HG02870 (cell line): ENCODE measurements around the gene PLK3.
A peak's percentile ranks its signal among the peaks of the same experiment; 100 is the strongest.
"Not testable (repeated sequence)": the region's sequence is repeated elsewhere in the genome, so short reads cannot be mapped to it uniquely, and the experiment has no call there.

Experiments
- ATAC-seq: cut with Tn5 transposase; IDR thresholded peaks from one replicate; pipeline ENCODE4 v1.9.1; 2021; ENCODE audit warnings: mild to moderate bottlenecking, moderate library complexity; ENCODE audit not compliant: unreplicated experiment

Gene PLK3

DNA sequence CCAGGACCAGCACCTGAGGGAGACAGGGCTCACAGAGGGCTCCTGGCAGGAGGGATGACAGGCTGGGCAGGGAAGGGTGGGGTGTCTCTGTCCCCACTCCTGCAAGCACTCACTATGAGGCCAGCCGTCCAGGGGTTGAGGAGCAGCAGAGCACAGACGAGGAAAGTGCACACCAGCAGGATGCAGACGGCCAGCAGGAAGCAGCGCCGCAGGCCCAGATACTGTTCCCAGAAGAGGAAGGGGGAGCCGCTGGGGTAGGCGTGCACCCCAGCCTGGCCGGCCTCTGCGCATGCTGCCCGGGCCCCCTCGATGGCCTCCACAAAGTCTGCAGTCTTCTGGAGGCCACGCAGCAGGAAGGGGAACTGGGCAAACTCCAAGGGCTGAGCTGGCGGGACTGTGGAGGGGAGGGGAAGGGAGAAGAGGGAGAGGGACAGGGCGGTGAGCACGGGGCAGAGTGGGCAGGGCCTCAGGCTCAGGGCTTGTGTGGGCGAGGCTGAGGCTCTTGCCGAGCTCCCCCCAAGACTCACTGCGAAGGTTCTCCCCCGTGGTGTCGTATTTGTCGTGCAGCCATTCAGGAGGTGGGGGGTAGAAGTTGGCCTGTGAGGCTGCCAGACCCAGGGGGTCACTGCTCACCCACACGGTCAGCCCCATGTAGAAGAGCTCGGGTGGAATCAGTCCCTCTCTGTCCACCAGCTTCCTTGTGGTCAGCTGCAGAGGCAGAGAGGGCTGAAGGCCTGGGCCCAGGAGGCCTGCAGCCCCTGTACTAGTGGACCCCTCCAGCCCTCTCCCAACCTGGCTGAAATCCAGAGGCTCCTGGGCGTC is 26.4 kb downstream of the PLK3 start:
- no peak for ATAC-seq

DNA sequence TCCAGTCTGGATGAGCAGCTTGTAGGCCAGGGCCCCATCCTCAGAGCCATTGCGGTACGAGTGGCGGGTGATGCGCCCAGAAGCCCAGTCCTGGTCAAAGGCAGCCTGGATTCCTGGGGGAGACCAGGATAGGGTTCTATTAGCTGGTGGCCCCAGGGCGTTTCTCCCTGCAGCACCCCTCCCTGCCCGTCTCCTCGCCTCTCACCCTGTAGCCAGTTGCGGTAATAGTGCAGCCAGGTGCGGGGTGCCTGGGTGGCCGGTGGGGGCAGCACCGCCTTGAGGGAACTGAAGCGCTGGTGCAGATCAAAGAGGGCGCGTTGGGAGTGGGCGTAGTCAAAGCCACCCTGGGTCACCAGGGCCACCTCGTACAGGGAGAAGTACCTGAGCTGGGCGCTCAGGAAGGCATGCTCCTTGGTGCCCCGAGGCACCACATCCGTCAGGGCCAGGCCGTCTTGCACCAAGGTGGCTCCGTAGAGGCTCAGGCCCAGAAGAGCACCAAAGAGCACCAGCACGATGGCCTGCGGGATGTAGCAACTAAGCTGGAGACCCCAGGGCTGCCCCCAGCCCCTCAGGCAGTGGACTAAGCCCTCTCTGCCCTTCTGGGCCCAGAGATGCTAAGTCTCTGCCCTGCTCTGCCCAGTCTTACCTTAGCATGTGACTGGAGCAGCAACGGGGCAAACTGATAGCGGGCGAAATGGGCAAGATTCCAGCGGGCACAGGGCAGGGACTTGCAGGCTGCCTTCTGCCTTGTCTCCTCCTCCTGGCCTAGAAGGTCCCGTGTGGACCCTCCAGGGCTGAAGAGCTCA is 27.2 kb downstream of the PLK3 start:
- ATAC-seq = no peak

DNA sequence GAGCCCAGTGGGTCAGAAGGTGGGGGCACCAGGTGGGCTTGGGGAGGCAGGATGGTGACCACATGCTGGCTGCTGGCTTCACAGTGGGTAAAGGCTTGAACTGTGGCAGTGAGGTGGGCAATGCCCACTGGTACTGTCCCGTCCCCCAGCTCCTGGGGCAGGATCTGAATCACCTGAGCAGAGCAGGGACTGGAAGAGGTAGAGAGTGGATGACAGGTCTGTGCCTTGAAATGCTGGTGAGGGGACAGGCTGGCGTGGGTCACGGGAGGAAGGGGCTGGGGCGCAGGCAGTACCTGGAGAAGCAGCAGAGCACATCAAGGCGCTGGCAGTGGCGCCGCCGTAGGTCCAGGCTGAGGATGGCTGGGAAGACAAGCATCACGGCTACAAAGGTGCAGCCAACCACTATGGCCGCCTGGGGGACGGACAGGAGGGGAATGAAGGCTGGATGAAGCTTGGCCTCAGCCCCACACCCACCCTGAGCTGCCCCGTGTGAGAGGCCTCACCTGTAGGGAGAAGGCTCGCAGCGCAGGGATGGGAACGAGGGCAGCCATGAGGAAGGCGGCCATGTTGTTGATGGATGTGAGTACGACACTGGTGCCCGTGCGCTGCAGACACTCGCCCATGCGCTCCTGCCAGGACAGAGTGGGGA is 27.9 kb downstream of the PLK3 start:
- no peak for ATAC-seq

DNA sequence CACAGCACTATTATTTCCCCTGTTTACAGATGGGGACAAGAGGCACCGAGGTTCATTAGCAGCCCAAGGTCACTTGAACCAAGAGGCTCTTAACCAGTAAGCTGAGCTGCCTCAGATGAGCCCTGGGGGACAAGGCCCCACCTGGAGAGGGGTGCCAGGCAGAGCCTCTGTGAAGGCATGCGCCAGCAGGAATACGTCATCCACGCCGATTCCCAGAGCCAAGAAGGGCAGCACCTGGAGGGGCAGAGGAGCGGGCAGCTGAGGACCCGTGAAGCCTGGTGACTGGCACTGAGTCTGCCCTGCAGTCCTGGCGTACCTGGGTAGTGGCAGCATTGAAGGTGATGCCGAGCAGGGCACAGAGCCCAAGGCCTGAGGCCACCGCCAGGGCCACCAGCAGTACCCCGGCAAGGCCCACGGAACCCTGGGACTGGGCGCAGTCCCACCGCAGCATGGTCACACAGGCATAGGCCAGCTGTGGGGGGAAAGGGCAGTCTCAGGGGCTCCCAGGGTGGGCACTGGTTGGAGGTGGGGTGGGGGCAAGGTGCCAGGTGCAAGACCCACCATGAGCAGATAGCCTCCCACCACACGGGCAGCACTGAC is 28.8 kb downstream of the PLK3 start:
- ATAC-seq = no peak

DNA sequence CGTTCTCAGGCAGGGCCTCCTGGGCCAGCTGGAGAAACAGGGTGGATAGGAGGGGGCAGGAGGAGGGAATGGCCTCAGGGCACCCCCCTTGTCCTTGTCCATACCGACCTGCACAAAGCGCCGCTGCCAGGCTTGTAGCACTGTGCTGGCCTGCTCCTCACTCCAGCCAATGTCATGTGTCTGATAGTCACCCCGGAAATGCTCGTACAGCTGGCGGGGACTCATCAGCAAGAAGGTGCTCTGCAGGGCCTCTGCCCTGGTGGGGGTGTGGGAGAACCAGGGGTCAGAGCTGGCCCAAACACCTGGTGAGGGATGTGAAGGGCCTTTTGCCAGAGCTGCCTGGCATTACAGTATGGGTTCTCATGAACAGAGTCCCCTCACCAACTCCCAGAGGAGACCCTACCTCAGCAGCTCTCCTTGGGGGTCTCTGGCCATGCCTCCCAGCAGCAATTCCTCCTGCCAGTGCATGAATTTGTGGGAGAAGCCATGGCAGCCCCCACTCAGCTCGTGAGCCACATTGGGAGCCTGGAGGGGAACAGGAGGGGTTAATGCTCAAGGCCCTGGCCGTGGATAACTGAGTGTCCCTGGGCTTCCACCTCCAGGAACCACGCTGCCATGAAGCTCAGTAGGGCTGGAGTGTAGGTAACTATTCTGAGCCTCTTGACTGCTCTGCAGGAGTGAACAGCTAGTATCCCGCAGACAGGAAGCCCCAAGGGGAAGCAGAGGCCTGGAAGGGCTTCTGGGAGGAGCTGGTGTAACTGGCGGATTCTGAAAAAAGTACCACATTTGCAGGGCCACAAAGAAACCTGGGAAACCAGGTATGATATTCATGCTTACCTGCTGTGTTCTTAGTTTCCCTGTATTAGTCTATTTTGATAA is 29.6 kb downstream of the PLK3 start:
- ATAC-seq = no peak

DNA sequence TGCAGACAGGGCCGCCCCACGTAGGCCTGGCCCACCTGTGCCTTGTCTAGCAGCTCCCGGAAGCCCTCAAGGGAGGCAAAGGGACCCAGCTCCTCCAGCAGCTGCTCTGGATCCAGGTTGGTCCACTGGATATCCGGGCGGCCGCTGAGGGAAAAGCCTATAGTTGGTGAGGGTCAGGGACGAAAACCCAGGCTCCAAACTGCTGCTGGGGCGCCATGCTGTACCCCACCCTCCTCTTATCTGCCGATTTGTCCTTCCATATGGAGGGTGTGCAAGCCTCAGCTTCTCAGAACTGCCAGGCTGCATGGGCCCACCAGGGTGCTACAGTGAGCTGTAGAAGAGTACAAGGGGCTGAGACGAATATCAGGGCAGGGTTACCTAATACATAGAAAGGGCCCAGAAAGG is 30.7 kb downstream of the PLK3 start:
- ATAC-seq = no peak

DNA sequence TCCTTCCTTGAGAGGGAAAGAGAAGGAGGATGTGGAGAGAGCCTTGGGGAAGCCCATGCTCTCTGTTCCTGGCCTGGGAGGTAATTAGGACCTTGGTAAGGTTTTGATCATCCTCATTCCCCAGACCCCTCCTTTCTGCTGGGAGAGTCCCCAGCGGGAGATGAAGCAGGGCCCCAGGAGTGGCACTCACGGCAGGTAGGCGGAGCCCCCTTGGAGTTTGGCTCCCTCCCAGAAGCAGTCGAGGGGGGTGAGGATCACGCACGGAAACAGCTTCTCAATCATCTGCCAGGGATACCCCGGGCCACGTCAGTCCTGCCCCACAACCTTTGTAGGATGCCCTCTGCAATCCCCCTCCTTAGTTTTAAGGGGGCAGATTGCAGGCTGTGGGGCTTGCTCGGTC is 31.3 kb downstream of the PLK3 start:
- ATAC-seq = no peak

DNA sequence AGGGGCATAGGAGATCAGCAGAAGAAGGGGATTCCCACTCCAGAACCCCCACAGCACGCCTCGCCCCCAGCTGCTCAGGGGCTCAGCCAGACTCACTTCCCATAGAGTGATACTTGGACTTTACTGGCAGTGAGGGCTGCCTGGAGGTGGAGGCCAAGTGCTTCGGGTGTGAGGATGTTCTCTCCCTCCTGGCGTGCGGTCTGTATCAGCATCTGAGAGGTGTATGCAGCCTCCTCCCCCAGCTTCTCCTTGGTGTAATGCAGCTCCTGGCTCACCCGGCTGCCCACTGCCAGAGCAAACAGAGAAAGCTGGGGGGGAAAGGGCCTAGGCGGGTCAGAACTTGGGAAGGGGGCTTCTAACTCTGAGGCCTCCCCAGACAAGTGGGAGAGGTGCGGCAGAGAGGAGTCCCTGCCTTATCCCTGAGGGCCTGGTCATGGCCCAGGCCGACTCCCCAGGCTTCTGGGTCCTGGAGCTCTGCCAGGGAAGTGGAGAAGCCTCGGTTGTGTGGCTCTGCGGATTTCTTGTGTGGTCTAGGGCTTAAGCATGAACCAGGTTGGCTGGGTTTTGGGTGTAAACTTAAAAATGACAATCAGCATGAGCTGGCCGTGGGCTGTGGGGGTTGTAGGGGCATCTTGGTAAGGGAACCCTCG is 32.0 kb downstream of the PLK3 start:
- ATAC-seq = no peak

DNA sequence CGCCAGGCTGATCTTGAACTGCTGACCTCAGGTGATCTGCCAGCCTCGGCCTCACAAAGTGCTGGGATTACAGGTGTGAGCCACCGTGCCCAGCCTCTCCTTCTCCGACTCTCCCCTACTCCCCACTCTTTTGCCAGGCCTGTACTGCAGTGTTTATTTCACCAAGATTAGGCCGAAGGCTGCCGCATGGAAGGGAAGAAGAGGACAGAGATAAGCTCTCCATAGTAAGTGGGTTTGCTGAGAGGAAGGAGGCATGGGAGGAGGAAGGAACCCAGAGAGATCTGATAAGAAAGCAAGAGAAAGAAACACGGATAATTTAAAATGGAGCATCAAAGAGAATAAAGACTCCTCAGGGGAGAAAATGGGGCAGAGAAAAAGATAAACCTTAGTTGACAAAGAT is 34.2 kb downstream of the PLK3 start:
- no peak for ATAC-seq

DNA sequence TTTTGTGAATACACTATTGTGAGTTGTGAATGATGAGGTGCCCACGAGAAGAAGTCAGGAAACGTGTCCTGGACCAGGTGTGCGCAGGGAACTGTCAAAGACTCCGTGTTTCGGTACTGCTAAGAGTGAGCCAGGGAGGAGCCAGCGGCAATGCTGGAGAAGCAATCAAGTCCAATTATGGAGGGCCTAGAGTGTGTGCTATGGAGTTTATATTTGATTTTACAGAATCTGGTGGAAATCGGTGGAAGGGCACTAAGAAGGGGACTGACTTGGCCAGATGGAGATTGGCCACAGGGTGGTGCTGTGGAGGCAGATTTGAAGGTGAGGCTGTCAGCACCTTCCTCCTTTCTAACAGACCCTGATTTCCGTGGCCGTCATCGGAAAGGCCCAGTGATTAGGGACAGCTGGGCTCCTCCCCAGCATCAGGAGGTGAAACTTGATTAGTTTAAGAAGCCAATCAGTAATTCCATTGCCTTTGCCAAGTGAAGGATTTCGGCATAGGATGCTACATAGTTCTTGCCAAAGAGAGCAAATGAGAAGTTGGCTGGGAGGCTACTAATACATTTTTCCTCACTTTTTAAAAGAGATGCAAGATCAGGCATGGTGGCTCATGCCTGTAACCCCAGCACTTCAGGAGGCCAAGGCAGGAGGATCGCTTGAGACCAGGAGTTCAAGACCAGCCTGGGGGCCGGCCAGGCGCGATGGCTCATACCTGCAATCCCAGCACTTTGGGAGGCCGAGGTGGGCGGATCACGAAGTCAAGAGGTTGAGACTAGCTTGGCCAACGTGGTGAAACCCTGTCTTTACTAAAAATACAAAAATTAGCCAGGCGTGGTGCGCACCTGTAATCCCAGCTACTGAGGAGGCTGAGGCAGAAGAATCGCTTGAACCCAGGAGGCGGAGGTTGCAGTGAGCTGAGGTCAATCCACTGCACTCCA is 35.8 kb downstream of the PLK3 start:
- peak; percentile 73 for ATAC-seq

DNA sequence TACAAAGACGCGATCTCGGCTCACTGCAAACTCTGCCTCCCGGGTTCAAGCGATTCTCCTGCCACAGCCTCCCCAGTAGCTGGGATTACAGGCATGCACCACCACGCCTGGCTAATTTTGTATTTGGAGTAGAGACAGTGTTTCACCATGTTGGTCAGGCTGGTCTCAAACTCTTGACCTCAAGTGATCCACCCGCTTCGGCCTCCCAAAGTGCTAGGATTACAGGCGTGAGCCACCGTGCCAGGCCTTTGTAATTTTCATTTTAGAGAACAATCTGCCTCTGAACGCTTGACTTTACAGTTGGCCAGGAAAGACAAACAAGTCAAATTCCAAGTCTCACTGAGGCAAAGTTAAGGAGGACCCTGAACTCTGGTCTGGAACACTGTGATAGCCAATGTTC is 38.1 kb downstream of the PLK3 start:
- not testable (repeated sequence) for ATAC-seq

DNA sequence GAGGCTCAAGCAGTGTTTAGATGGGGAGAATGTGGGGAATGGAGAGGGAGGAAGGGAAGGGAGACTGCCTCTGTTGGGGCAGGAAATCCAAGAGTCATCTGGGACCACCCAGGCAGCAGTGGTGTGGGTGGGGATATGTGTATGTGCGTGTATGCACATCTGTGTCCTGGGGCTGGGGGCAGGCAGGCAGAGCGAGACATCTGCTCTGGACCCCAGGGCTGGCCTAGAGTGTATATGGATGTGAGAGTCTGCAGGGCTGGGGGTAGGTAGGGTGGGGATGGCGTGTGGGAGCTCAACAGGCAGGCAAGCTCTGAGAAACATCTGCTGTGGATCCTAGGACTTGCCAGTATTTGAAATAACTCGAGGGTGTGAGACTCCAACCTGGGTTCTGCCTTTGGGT is 39.4 kb downstream of the PLK3 start:
- no peak for ATAC-seq

DNA sequence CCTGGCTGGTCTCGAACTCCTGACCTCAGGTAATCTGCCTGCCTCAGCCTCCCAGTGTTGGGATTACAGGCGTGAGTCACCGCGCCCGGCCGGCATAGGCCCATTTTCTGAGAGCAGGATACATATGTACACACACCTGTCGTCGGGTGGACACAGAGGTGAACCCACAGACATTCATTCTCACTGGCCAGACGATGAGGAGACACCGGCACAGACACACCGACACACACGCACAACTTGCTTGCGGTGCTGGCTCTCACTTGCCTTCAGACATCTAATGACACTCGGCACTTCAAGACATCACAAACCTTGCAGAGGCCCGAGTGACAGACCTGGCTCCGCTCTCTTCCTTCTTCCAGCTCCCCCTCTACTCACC is 42.3 kb downstream of the PLK3 start:
- ATAC-seq = no peak

DNA sequence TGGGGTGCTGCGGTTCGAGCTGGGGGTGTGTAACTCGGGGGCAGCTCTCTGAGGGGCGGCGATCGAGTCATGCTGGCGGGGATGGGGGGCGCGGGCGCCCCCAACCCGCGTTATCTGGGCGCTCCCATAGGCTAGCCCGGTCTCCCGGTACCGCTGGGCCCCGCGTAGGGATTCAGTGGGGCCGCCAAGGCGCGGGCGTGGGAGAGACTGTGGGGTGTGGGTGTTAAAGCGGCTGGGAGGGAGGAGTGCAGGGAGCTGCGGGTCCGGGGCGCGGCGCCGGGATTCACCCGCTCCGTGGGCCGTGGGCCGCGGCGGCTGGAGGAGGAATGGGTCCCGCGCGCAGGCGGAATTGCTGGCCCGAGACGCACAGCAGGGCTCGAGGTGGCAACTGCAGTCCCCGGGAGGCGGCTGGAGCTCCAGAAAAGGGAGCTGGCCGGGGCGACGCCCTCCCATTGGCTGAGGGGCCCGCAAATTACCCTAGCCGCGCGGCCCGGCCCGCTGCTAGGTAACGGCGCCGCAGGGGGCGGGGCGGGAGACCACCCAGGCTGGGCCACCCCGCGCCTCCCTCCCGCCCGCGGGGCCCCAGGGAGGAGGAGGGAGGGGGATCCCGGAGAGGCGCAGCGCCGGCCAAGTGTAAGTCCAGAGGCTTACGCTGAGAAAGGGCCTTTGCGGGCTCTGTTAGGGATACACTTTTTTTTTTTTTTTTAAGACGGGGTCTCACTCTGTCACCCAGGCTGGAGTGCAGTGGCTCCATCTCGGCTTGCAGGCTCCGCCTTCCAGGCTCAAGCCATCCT is 42.9 kb downstream of the PLK3 start, which contains the start of gene PTCH2:
Gene PTCH2, minus strand, starts transcription at position 392 of the 794 bp plus-strand sequence. Its CDS starts 321 bp downstream, at position 71.
- ATAC-seq = no peak

DNA sequence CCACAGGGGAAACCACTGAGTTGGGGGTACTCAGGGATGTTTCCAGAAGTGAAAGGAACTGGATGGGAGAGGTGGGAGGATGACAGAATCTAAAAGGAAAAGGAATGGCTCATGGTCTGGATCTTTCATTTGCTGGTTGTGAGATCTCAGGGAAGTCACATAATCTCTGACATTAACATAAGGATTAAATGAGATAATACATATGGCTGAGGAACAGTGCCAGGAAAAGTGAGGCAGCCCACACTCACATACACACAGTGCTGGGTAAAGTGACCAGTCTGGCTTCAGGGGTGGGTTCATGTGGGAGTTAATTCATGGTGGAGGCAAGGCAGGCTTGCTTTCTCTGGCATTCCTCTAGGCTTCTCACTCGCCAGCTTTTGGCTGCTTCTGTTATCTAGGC is 46.8 kb downstream of the PLK3 start:
- ATAC-seq = no peak

DNA sequence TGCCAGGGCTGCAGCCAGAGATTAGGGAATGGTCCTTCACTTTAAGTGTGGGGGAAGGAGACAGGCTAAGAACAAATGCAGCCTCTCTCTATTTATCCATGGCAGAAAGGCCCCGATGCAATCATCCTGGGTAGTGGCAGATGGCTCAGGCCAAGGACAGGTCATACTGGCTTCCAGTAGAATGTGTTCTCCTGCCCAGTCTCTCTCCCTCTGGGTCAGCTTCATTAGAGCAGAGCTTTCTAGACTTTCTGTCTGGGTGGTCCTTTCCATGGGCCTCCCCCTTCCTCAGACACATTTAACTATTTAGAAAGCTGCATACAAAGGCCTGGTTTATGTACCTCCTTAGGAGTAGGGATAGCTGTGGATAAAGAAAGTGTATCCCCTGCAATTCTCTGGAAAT is 47.7 kb downstream of the PLK3 start:
- no peak for ATAC-seq

DNA sequence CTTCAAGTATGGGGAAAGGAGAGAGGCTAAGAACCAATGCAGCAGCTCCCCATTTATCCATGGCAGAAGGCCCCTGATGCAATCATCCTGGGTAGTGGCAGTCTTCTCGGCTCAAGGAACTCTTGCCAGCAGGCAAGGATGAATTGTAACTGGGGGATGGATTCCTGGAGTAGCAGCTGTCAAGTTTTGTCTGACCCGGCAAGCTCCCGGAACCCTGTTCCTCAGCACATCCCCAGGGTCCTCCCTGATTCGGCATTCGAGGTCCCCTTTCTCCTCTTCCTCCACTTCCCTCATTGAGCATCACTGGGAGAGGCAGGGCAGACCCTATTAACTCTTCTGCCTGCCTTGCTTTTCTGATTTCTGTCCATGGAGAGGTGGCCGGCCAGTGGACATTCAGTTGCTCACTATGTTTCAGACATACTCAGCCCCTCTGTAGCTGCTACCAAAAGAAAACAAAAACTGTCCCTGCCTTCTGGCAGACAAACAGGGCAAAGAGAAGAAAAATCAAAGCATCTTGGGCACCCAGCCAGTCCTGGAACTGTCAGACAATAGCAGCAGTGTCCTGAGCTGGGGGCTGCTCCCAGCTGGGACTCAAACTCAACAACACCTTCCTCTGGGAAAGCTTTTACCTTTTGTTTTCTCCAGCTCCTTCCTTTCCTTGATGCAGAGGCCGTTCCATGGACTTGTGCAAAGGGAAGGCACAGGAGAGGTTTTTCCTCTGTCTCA is 48.4 kb downstream of the PLK3 start:
- ATAC-seq = no peak
